ENCODE results near the gene HSBP1.

Gene HSBP1

GRCh38 chr16:83842291-83842690, 34.5 kb downstream of the HSBP1 start:
- no peak for DNase-seq

- no peak for DNase-seq
Measured at GRCh38 chr16:83842756-83843507, 35.2 kb downstream of the HSBP1 start.

GRCh38 chr16:83843657-83844056, 35.9 kb downstream of the HSBP1 start:
- no peak for DNase-seq

- no peak for DNase-seq
Measured at GRCh38 chr16:83845263-83845662, 37.5 kb downstream of the HSBP1 start.

- DNase-seq, result no peak
Measured at GRCh38 chr16:83847371-83848225, 39.8 kb downstream of the HSBP1 start.

- DNase-seq, result no peak
Measured at GRCh38 chr16:83849421-83849820, 41.6 kb downstream of the HSBP1 start.

- DNase-seq, result no peak
Measured at GRCh38 chr16:83850947-83851346, 43.2 kb downstream of the HSBP1 start.

- DNase-seq, result no peak
Measured at GRCh38 chr16:83851473-83851872, 43.7 kb downstream of the HSBP1 start.

- DNase-seq, result no peak
Measured at GRCh38 chr16:83852774-83853173, 45.0 kb downstream of the HSBP1 start.

GRCh38 chr16:83853834-83854233, 46.1 kb downstream of the HSBP1 start:
- no peak for DNase-seq

- DNase-seq, result no peak
Measured at GRCh38 chr16:83854420-83854819, 46.6 kb downstream of the HSBP1 start.

GRCh38 chr16:83856792-83857191, 49.0 kb downstream of the HSBP1 start:
- no peak for DNase-seq

- no peak for DNase-seq
Measured at GRCh38 chr16:83859265-83859664, 51.5 kb downstream of the HSBP1 start.

GRCh38 chr16:83862661-83863060, 54.9 kb downstream of the HSBP1 start:
- no peak for DNase-seq

GRCh38 chr16:83863682-83864081, 55.9 kb downstream of the HSBP1 start:
- no peak for DNase-seq
